Measurements from ENCODE around the gene NPS. TPM values are rescaled to one million over a fixed set of nuclear protein-coding genes. Genes with fewer than 3 reads are reported as not detected.

The NPS gene
- total RNA-seq, 1 experiment from 2014 or later = not detected

DNA sequence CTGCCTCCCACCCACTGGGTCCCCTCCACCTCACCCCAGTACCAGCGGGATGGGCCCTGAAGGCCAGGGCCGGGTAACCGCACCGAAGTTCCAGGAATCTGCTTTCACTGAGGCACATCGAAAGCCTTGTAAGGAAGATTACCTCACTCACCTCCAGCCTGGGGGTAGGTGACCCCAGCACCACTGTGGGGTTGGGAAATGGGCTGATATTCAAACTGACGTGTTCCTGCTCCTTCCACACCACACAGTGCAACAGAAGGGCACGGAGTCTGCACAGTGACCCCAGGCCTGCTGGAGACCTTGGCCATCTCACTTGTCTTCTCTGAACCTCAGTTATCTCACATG is 29.8 kb downstream of the NPS start:
- no TSS peak for BruUV-seq (replicated peaks)
- intact Hi-C loops (cut with micrococcal nuclease; ENCODE audit: unreplicated experiment) (no loop called here), in situ Hi-C loops (cut with HindIII; ENCODE audit: low pct_unique_long_range_greater_than_20kb, low sequenced_read_pairs) (no loop called here)
- ATAC-seq (peak; percentile 29; the same call in 1 of the 2 replicates), DNase-seq (ENCODE audit: low read depth, low spot score) (no peak)
- no peak overlapping the region for H3K27ac ChIP-seq (ENCODE audit: low read length)
- no peaks in the 10 kb centered on the region for H3K36me3 ChIP-seq (ENCODE audit: control insufficient read depth, insufficient read depth, low read length)
- ChIA-PET CTCF (no interaction called here), POLR2A (no interaction called here)
- H3K9me3 ChIP-seq (ENCODE audit: control insufficient read depth, insufficient read depth, low read depth, low read length) = no peaks in the 10 kb centered on the region
- TF ChIP-seq SIN3A (IDR thresholded peaks at IDR 0.05; ENCODE audit: borderline replicate concordance, insufficient read depth, low read depth, low read length) (no peak), TCF7L2 (IDR thresholded peaks at IDR 0.05; ENCODE audit: low read depth, low read length) (no peak)
- H3K4me1 ChIP-seq (ENCODE audit: control insufficient read depth, insufficient read depth, low read length) = 0 out of 2 replicates have a peak, but pooled peaks cover 4% of the 10 kb centered on the region
- H3K4me3 ChIP-seq (ENCODE audit: low read depth in 2 of 2, low read length in 2 of 2) = no peak overlapping the region
- peaks cover 15% of the 10 kb centered on the region for H3K27me3 ChIP-seq (ENCODE audit: control insufficient read depth, insufficient read depth, low read length)

DNA sequence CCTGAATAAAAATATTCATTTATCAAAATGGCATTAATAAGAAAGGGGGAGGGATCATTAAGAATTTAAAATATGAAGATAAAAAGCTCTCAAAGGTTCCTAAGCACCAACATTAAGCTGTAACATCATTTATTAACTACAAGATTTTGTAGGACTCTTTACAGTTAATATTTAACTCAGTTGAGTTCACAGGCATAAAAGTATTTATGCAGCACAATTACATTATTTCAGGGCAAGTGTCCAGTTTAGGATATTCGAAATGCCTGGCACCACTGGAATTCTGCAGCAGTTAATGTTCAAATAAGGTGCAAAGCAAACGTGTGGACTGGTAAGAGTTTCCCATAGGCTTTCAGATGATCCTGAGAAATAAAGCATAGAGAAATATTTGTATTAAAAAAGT is 30.5 kb downstream of the NPS start:
- 0 out of 2 replicates have a peak, but pooled peaks cover 4% of the 10 kb centered on the region for H3K4me1 ChIP-seq (ENCODE audit: control insufficient read depth, insufficient read depth, low read length)
- no peak overlapping the region for H3K27ac ChIP-seq (ENCODE audit: low read length)
- in situ Hi-C loops (cut with HindIII; ENCODE audit: low pct_unique_long_range_greater_than_20kb, low sequenced_read_pairs) = no loop called here
- H3K9me3 ChIP-seq (ENCODE audit: control insufficient read depth, insufficient read depth, low read depth, low read length) = no peaks in the 10 kb centered on the region
- intact Hi-C loops (cut with micrococcal nuclease; ENCODE audit: unreplicated experiment) = no loop called here
- H3K4me3 ChIP-seq (ENCODE audit: low read depth in 2 of 2, low read length in 2 of 2) = no peak overlapping the region
- ChIA-PET POLR2A (no interaction called here), CTCF (no interaction called here)
- no TSS peak for BruUV-seq (replicated peaks)
- no peak for TF ChIP-seq SIN3A (IDR thresholded peaks at IDR 0.05; ENCODE audit: borderline replicate concordance, insufficient read depth, low read depth, low read length)
- TF ChIP-seq, protein P1, sequence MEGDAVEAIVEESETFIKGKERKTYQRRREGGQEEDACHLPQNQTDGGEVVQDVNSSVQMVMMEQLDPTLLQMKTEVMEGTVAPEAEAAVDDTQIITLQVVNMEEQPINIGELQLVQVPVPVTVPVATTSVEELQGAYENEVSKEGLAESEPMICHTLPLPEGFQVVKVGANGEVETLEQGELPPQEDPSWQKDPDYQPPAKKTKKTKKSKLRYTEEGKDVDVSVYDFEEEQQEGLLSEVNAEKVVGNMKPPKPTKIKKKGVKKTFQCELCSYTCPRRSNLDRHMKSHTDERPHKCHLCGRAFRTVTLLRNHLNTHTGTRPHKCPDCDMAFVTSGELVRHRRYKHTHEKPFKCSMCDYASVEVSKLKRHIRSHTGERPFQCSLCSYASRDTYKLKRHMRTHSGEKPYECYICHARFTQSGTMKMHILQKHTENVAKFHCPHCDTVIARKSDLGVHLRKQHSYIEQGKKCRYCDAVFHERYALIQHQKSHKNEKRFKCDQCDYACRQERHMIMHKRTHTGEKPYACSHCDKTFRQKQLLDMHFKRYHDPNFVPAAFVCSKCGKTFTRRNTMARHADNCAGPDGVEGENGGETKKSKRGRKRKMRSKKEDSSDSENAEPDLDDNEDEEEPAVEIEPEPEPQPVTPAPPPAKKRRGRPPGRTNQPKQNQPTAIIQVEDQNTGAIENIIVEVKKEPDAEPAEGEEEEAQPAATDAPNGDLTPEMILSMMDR (IDR thresholded peaks at IDR 0.05) = no peak
- TF ChIP-seq POLR2AphosphoS5 (IDR thresholded peaks at IDR 0.05; ENCODE audit: low read depth, low read length) = no peak
- TF ChIP-seq, protein P2, sequence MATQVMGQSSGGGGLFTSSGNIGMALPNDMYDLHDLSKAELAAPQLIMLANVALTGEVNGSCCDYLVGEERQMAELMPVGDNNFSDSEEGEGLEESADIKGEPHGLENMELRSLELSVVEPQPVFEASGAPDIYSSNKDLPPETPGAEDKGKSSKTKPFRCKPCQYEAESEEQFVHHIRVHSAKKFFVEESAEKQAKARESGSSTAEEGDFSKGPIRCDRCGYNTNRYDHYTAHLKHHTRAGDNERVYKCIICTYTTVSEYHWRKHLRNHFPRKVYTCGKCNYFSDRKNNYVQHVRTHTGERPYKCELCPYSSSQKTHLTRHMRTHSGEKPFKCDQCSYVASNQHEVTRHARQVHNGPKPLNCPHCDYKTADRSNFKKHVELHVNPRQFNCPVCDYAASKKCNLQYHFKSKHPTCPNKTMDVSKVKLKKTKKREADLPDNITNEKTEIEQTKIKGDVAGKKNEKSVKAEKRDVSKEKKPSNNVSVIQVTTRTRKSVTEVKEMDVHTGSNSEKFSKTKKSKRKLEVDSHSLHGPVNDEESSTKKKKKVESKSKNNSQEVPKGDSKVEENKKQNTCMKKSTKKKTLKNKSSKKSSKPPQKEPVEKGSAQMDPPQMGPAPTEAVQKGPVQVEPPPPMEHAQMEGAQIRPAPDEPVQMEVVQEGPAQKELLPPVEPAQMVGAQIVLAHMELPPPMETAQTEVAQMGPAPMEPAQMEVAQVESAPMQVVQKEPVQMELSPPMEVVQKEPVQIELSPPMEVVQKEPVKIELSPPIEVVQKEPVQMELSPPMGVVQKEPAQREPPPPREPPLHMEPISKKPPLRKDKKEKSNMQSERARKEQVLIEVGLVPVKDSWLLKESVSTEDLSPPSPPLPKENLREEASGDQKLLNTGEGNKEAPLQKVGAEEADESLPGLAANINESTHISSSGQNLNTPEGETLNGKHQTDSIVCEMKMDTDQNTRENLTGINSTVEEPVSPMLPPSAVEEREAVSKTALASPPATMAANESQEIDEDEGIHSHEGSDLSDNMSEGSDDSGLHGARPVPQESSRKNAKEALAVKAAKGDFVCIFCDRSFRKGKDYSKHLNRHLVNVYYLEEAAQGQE (IDR thresholded peaks at IDR 0.05; ENCODE audit: insufficient read depth in 1 of 2, low read depth in 2 of 2, low read length in 1 of 2) = no peak
- no peak for TF ChIP-seq TCF7L2 (IDR thresholded peaks at IDR 0.05; ENCODE audit: low read depth, low read length)
- H3K36me3 ChIP-seq (ENCODE audit: control insufficient read depth, insufficient read depth, low read length) = no peaks in the 10 kb centered on the region
- no peak for DNase-seq (ENCODE audit: low read depth, low spot score)
- H3K27me3 ChIP-seq (ENCODE audit: control insufficient read depth, insufficient read depth, low read length) = peaks cover 15% of the 10 kb centered on the region
- ATAC-seq = no peak

DNA sequence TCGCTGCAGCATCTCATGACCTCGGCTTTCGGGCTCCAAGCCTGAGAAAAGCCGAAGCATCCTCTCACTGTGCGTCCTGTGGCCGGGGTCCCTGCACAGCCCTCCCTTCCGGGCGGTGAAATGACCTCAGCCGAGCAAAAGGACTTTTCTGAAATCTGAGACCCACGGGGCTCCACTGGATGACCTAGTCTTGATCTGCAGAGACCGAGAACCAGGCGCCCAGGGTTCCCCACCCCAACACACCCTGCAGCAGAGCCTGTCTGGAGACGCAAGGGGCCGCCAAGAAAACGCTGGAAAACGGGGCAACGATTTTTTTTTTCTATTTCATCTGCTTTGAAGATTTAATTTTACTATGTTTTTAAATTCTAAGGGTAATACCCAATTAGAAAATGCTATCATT is 31.7 kb downstream of the NPS start:
- Histone ChIP-seq H3K27ac (ENCODE audit: low read length) (no peak overlapping the region), H3K9me3 (ENCODE audit: control insufficient read depth, insufficient read depth, low read depth, low read length) (no peaks in the 10 kb centered on the region), H3K4me1 (ENCODE audit: control insufficient read depth, insufficient read depth, low read length) (0 out of 2 replicates have a peak, but pooled peaks cover 4% of the 10 kb centered on the region), H3K36me3 (ENCODE audit: control insufficient read depth, insufficient read depth, low read length) (no peaks in the 10 kb centered on the region), H3K27me3 (ENCODE audit: control insufficient read depth, insufficient read depth, low read length) (peaks cover 15% of the 10 kb centered on the region), H3K4me3 (ENCODE audit: low read depth in 2 of 2, low read length in 2 of 2) (no peak overlapping the region)
- POLR2A ChIA-PET = no interaction called here
- no peak for DNase-seq (ENCODE audit: low read depth, low spot score)
- in situ Hi-C loops (cut with HindIII; ENCODE audit: low pct_unique_long_range_greater_than_20kb, low sequenced_read_pairs) (no loop called here), intact Hi-C loops (cut with micrococcal nuclease; ENCODE audit: unreplicated experiment) (no loop called here)
- CTCF ChIA-PET = no interaction called here
- BruUV-seq (replicated peaks) = no TSS peak
- TF ChIP-seq, protein P1 (IDR thresholded peaks at IDR 0.05) = no peak
- no peak for TF ChIP-seq TCF7L2 (IDR thresholded peaks at IDR 0.05; ENCODE audit: low read depth, low read length)
- no peak for TF ChIP-seq SIN3A (IDR thresholded peaks at IDR 0.05; ENCODE audit: borderline replicate concordance, insufficient read depth, low read depth, low read length)
- TF ChIP-seq POLR2AphosphoS5 (IDR thresholded peaks at IDR 0.05; ENCODE audit: low read depth, low read length) = no peak
- TF ChIP-seq, protein P2 (IDR thresholded peaks at IDR 0.05; ENCODE audit: insufficient read depth in 1 of 2, low read depth in 2 of 2, low read length in 1 of 2) = no peak
- ATAC-seq = peak; percentile 48; the same call in 1 of the 2 replicates
